PC-3 (cell line): ENCODE results near the gene IWS1. TPM values are rescaled to one million over a fixed set of nuclear protein-coding genes. Genes with fewer than 3 reads are reported as not detected.
A peak's percentile ranks its signal among the peaks of the same experiment; 100 is the strongest.

Experiments used
- ATAC-seq: fragments of 200-7000 bp; cut with Tn5 transposase; 2 replicates; pipeline ENCODE4 v1.9.1; 2020; ENCODE audit warnings: mild to moderate bottlenecking, moderate library complexity
- BruUV-seq: library from RNA; stranded (reverse); fragments of 400-500 nt; replicated peaks from 2 replicates; lab custom pipeline; 2021; lab: Mats Ljungman, UMichigan
- CTCF ChIA-PET: fragments of 300-600 bp; sonication (Branson Sonifier 250); formaldehyde crosslinking; loops from one replicate; lab custom pipeline; 2022; ENCODE audit warnings: antibody characterized with exemption; lab: Charles Lee
- POLR2A ChIA-PET: fragments of 300-600 bp; sonication (Branson Sonifier 250); formaldehyde crosslinking; loops from one replicate; lab custom pipeline; 2022; ENCODE audit warnings: antibody characterized with exemption; ENCODE audit not compliant: unreplicated experiment; lab: Charles Lee
- DNase-seq: peaks from one replicate; pipeline ENCODE4 v3.0.0-alpha.2; 2015
- H2AFZ ChIP-seq: fragments of 300-600 bp; sonication (generic); 2 replicates; pipeline ENCODE4 v1.6.0; 2016; ENCODE audit warnings: antibody characterized with exemption, low read length
- H3F3A ChIP-seq: fragments of 300-600 bp; sonication (generic); one replicate; pipeline ENCODE4 v1.6.0; 2017; ENCODE audit warnings: antibody characterized with exemption, low read length, control low read depth, mild to moderate bottlenecking; ENCODE audit not compliant: unreplicated experiment
- H3K27ac ChIP-seq: fragments of 300-600 bp; sonication (generic); 2 replicates; pipeline ENCODE4 v1.5.1; 2016; ENCODE audit warnings: mild to moderate bottlenecking, low read length
- H3K27me3 ChIP-seq: fragments of 300-600 bp; sonication (generic); 2 replicates; pipeline ENCODE4 v1.6.1; 2016; ENCODE audit warnings: low read length, mixed read lengths
- H3K36me3 ChIP-seq: fragments of 300-600 bp; sonication (generic); 2 replicates; pipeline ENCODE4 v1.6.1; 2016; ENCODE audit warnings: low read depth, mixed run types, low read length, mixed read lengths
- H3K4me1 ChIP-seq: fragments of 300-600 bp; sonication (generic); 2 replicates; pipeline ENCODE4 v1.5.1; 2016; ENCODE audit warnings: low read length; ENCODE audit not compliant: insufficient read depth
- H3K4me2 ChIP-seq: fragments of 300-600 bp; sonication (generic); 2 replicates; pipeline ENCODE4 v1.6.0; 2016; ENCODE audit warnings: low read length
- H3K4me3 ChIP-seq: fragments of 300-600 bp; sonication (generic); 2 replicates; pipeline ENCODE4 v1.5.1; 2016; ENCODE audit warnings: mild to moderate bottlenecking, low read length, mixed read lengths
- H3K79me2 ChIP-seq: fragments of 300-600 bp; sonication (generic); 2 replicates; pipeline ENCODE4 v1.6.1; 2017; ENCODE audit warnings: low read length, mixed read lengths
- H3K9ac ChIP-seq: fragments of 300-600 bp; sonication (generic); 2 replicates; pipeline ENCODE4 v1.6.0; 2016; ENCODE audit warnings: mild to moderate bottlenecking, low read length
- H3K9me2 ChIP-seq: fragments of 300-600 bp; sonication (generic); replicated peaks from 2 replicates; pipeline ENCODE4 v1.6.1; 2016; ENCODE audit warnings: mixed run types, low read length, mixed read lengths
- H3K9me3 ChIP-seq: fragments of 300-600 bp; sonication (generic); 2 replicates; pipeline ENCODE4 v1.6.1; 2016; ENCODE audit warnings: low read length, mixed read lengths
- H4K20me1 ChIP-seq: fragments of 300-600 bp; sonication (generic); 2 replicates; pipeline ENCODE4 v1.6.1; 2016; ENCODE audit warnings: low read length, mixed read lengths
- CTCF ChIP-seq: fragments of 300-600 bp; sonication (generic); conservative IDR thresholded peaks from 2 replicates; pipeline ENCODE4 v1.5.1; 2017; ENCODE audit warnings: antibody characterized with exemption, low read depth, mild to moderate bottlenecking, low read length
- EZH2 ChIP-seq: fragments of 300-600 bp; sonication (generic); IDR thresholded peaks from one replicate; pipeline ENCODE4 v1.6.1; 2017; ENCODE audit warnings: antibody characterized with exemption, mild to moderate bottlenecking, low read length; ENCODE audit not compliant: unreplicated experiment
- EZH2phosphoT487 ChIP-seq: fragments of 300-600 bp; sonication (generic); IDR thresholded peaks from 2 replicates; pipeline ENCODE4 v1.6.1; 2018; ENCODE audit warnings: mild to moderate bottlenecking, antibody characterized with exemption, low read length, borderline replicate concordance
- intact Hi-C: fragments of 100-400 bp; cut with micrococcal nuclease; formaldehyde crosslinking; loops from 2 replicates; pipeline ENCODE4 v1.9.0; 2023
- total RNA-seq: library from RNA; depleted of rRNA; stranded (reverse); fragments of >200 nt; gene quantifications from 2 replicates; pipeline ENCODE4 v1.2.3, GENCODE V29; 2014

Gene IWS1
- total RNA-seq, 1 experiment from 2014 or later: 51.4 TPM

GRCh38 chr2:127449898-127450297, 76.4 kb downstream of the IWS1 start:
- H3K27ac ChIP-seq: no peak overlapping the region
- ChIA-PET POLR2A (no interaction called here), CTCF (no interaction called here)
- H3K4me3 ChIP-seq: no peak overlapping the region
- no peaks in the 10 kb centered on the region for H3K27me3 ChIP-seq
- no peak overlapping the region for H3K9ac ChIP-seq
- H3K36me3 ChIP-seq: no peaks in the 10 kb centered on the region
- no peaks in the 10 kb centered on the region for H4K20me1 ChIP-seq
- no peak overlapping the region for H2AFZ ChIP-seq
- peaks cover 16% of the 10 kb centered on the region for H3K4me1 ChIP-seq
- TF ChIP-seq EZH2phosphoT487 (no peak), CTCF (no peak), EZH2 (no peak)
- H3K4me2 ChIP-seq: no peak overlapping the region
- no peak for ATAC-seq
- no peak for DNase-seq
- intact Hi-C loops: no loop called here
- H3K9me2 ChIP-seq: no peaks in the 10 kb centered on the region
- no TSS peak for BruUV-seq
- H3F3A ChIP-seq: no peaks in the 10 kb centered on the region
- no peaks in the 10 kb centered on the region for H3K9me3 ChIP-seq
- H3K79me2 ChIP-seq: no peaks in the 10 kb centered on the region

GRCh38 chr2:127449414-127449813, 76.9 kb downstream of the IWS1 start:
- no peaks in the 10 kb centered on the region for H3K9me3 ChIP-seq
- H3K4me1 ChIP-seq: peaks cover 12% of the 10 kb centered on the region
- H3K27ac ChIP-seq: no peak overlapping the region
- no peak for DNase-seq
- no peak overlapping the region for H3K4me3 ChIP-seq
- no peak overlapping the region for H3K9ac ChIP-seq
- no peaks in the 10 kb centered on the region for H3K27me3 ChIP-seq
- no peak overlapping the region for H2AFZ ChIP-seq
- TF ChIP-seq CTCF (no peak), EZH2phosphoT487 (no peak), EZH2 (no peak)
- ChIA-PET CTCF (no interaction called here), POLR2A (no interaction called here)
- H3K4me2 ChIP-seq: no peak overlapping the region
- no peaks in the 10 kb centered on the region for H4K20me1 ChIP-seq
- no peaks in the 10 kb centered on the region for H3K9me2 ChIP-seq
- no peak for ATAC-seq
- H3K36me3 ChIP-seq: no peaks in the 10 kb centered on the region
- no TSS peak for BruUV-seq
- intact Hi-C loops: no loop called here
- H3K79me2 ChIP-seq: no peaks in the 10 kb centered on the region
- H3F3A ChIP-seq: no peaks in the 10 kb centered on the region

- H4K20me1 ChIP-seq: no peaks in the 10 kb centered on the region
- H3K36me3 ChIP-seq: no peaks in the 10 kb centered on the region
- no TSS peak for BruUV-seq
- H3F3A ChIP-seq: no peaks in the 10 kb centered on the region
- CTCF ChIA-PET: interaction anchor here (0.6 kb wide), 1 partner anchor 41 kb away, joined by 3 read pairs; no protein-coding TSS in a partner anchor
- H2AFZ ChIP-seq: no peak overlapping the region
- no peak for TF ChIP-seq EZH2
- TF ChIP-seq EZH2phosphoT487: no peak
- TF ChIP-seq CTCF: no peak
- ATAC-seq (peak; percentile 92), DNase-seq (peak; percentile 60)
- H3K4me1 ChIP-seq: peaks cover 11% of the 10 kb centered on the region
- POLR2A ChIA-PET: no interaction called here
- H3K79me2 ChIP-seq: no peaks in the 10 kb centered on the region
- H3K9me2 ChIP-seq: no peaks in the 10 kb centered on the region
- H3K4me2 ChIP-seq: no peak overlapping the region
- H3K9ac ChIP-seq: no peak overlapping the region
- H3K4me3 ChIP-seq: no peak overlapping the region
- H3K9me3 ChIP-seq: no peaks in the 10 kb centered on the region
- H3K27me3 ChIP-seq: no peaks in the 10 kb centered on the region
- intact Hi-C loops: no loop called here
- no peak overlapping the region for H3K27ac ChIP-seq
Measured at GRCh38 chr2:127448526-127448925, 77.8 kb downstream of the IWS1 start.
